ENCODE measurements around the gene RAET1E.
"Not testable (repeated sequence)": the region's sequence is repeated elsewhere in the genome, so short reads cannot be mapped to it uniquely, and the experiment has no call there.

RAET1E gene

GRCh38 chr6:149862922-149863697 is 34.8 kb downstream of the RAET1E start:
- no peak for DNase-seq (ENCODE audit: low read depth in 2 of 2, low spot score in 1 of 2)

- not testable (repeated sequence) for DNase-seq (ENCODE audit: low read depth in 2 of 2, low spot score in 1 of 2)
These were observed 35.5 kb downstream of the RAET1E start for GRCh38 chr6:149862424-149862738.

GRCh38 chr6:149861603-149862423 is 36.1 kb downstream of the RAET1E start:
- DNase-seq (ENCODE audit: low read depth in 2 of 2, low spot score in 1 of 2): no peak

- DNase-seq (ENCODE audit: low read depth in 2 of 2, low spot score in 1 of 2): no peak
These were observed 36.9 kb downstream of the RAET1E start for GRCh38 chr6:149860834-149861602.

GRCh38 chr6:149860513-149860833 is 37.4 kb downstream of the RAET1E start:
- no peak for DNase-seq (ENCODE audit: low read depth in 2 of 2, low spot score in 1 of 2)

- no peak for DNase-seq (ENCODE audit: low read depth in 2 of 2, low spot score in 1 of 2)
These were observed 38.0 kb downstream of the RAET1E start for GRCh38 chr6:149859938-149860337.

GRCh38 chr6:149859368-149859767 is 38.5 kb downstream of the RAET1E start:
- DNase-seq (ENCODE audit: low read depth in 2 of 2, low spot score in 1 of 2): no peak

- DNase-seq (ENCODE audit: low read depth in 2 of 2, low spot score in 1 of 2): no peak
These were observed 40.4 kb downstream of the RAET1E start for GRCh38 chr6:149857541-149857940.

GRCh38 chr6:149856256-149856994 is 41.5 kb downstream of the RAET1E start:
- no peak for DNase-seq (ENCODE audit: low read depth in 2 of 2, low spot score in 1 of 2)

GRCh38 chr6:149855741-149856140 is 42.2 kb downstream of the RAET1E start:
- DNase-seq (ENCODE audit: low read depth in 2 of 2, low spot score in 1 of 2): no peak

GRCh38 chr6:149855040-149855654 is 42.8 kb downstream of the RAET1E start:
- no peak for DNase-seq (ENCODE audit: low read depth in 2 of 2, low spot score in 1 of 2)

GRCh38 chr6:149854532-149854931 is 43.4 kb downstream of the RAET1E start:
- DNase-seq (ENCODE audit: low read depth in 2 of 2, low spot score in 1 of 2): no peak

GRCh38 chr6:149854017-149854416 is 43.9 kb downstream of the RAET1E start:
- DNase-seq (ENCODE audit: low read depth in 2 of 2, low spot score in 1 of 2): not testable (repeated sequence)

- DNase-seq (ENCODE audit: low read depth in 2 of 2, low spot score in 1 of 2): no peak
These were observed 45.0 kb downstream of the RAET1E start for GRCh38 chr6:149852881-149853280.

GRCh38 chr6:149852180-149852579 is 45.7 kb downstream of the RAET1E start:
- DNase-seq (ENCODE audit: low read depth in 2 of 2, low spot score in 1 of 2): no peak

- DNase-seq (ENCODE audit: low read depth in 2 of 2, low spot score in 1 of 2): no peak
These were observed 46.3 kb downstream of the RAET1E start for GRCh38 chr6:149851461-149852110.

- not testable (repeated sequence) for DNase-seq (ENCODE audit: low read depth in 2 of 2, low spot score in 1 of 2)
These were observed 49.6 kb downstream of the RAET1E start for GRCh38 chr6:149848343-149848742.

All from stimulated activated CD8-positive, alpha-beta memory T cell treated with anti-CD3 and anti-CD28 coated beads, Interleukin-4, amount 100 ng/mL, for 1 hour (primary cell).